ENCODE data around the gene MTRF1L.
A peak's percentile ranks its signal among the peaks of the same experiment; 100 is the strongest.
"Not testable (repeated sequence)": the region's sequence is repeated elsewhere in the genome, so short reads cannot be mapped to it uniquely, and the experiment has no call there.

MTRF1L gene

GRCh38 chr6:152969688-152970418, 32.7 kb downstream of the MTRF1L start:
- DNase-seq (ENCODE audit: low spot score), result no peak

- not testable (repeated sequence) for DNase-seq (ENCODE audit: low spot score)
Observed at GRCh38 chr6:152966168-152966894, 36.2 kb downstream of the MTRF1L start.

GRCh38 chr6:152959333-152959732, 43.2 kb downstream of the MTRF1L start:
- DNase-seq (ENCODE audit: low spot score), result no peak

- no peak for DNase-seq (ENCODE audit: low spot score)
Observed at GRCh38 chr6:152957796-152958195, 44.7 kb downstream of the MTRF1L start.

GRCh38 chr6:152954443-152954842, 48.1 kb downstream of the MTRF1L start:
- DNase-seq (ENCODE audit: low spot score), result no peak

GRCh38 chr6:152952866-152953509, 49.5 kb downstream of the MTRF1L start:
- no peak for DNase-seq (ENCODE audit: low spot score)

- no peak for DNase-seq (ENCODE audit: low spot score)
Observed at GRCh38 chr6:152952045-152952444, 50.5 kb downstream of the MTRF1L start.

GRCh38 chr6:152950240-152950639, 52.3 kb downstream of the MTRF1L start:
- no peak for DNase-seq (ENCODE audit: low spot score)

- DNase-seq (ENCODE audit: low spot score), result peak; percentile 53
Observed at GRCh38 chr6:152948150-152948768, 54.2 kb downstream of the MTRF1L start.

- no peak for DNase-seq (ENCODE audit: low spot score)
Observed at GRCh38 chr6:152946995-152947394, 55.5 kb downstream of the MTRF1L start.

- DNase-seq (ENCODE audit: low spot score), result no peak
Observed at GRCh38 chr6:152946484-152946883, 56.0 kb downstream of the MTRF1L start.

- no peak for DNase-seq (ENCODE audit: low spot score)
Observed at GRCh38 chr6:152943260-152943897, 59.1 kb downstream of the MTRF1L start.

GRCh38 chr6:152942319-152942869, 60.1 kb downstream of the MTRF1L start:
- no peak for DNase-seq (ENCODE audit: low spot score)

- no peak for DNase-seq (ENCODE audit: low spot score)
Observed at GRCh38 chr6:152941746-152942145, 60.8 kb downstream of the MTRF1L start.

All from LoVo (cell line).